CD4-positive, alpha-beta T cell treated with Interleukin-4 for 4 hours (primary cell): ENCODE measurements around the gene PPM1L.

Source experiments
- DNase-seq: peaks from one replicate; pipeline ENCODE4 v3.0.0-alpha.2; 2020

PPM1L gene

DNA sequence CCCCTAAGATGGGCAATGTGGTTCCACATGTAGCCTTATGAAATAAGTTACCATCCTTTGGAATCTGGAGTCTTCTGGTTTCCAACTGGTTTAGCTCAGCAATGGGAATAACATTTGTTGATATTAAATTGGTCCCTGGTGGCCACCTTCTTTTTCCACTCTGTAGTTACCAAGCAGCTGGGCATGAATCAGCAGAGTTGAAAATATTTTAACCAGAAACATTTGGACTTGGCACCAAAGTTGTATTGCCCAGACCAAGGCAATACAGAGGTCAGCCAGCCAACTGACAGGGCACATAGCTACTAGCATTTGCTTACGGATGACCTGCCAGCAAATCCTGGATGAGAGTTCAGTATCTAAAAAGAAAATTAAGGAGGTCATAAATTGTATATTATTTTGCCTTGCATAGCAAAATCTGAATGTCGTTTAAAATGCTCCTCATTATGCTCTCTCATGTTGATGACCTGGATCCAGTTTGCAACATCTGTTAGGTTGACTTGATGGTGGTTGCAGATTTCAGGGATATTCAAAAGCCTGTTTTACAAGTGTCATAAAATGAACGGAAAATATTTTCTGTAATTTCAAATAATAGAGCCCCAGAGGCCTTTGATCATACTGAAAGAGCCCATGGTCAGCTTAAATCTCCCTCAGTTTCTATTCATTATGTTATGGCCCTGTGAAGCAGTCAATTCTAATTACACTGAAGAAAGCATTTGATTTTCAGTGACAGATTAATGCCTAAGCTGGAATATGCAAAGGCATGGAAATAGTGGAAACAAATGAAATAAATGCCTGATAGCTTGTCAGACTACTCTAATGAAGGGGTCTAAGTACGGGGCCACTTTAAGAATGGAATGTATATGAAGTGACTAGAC, 54.6 kb downstream of the PPM1L start:
- no peak for DNase-seq

DNA sequence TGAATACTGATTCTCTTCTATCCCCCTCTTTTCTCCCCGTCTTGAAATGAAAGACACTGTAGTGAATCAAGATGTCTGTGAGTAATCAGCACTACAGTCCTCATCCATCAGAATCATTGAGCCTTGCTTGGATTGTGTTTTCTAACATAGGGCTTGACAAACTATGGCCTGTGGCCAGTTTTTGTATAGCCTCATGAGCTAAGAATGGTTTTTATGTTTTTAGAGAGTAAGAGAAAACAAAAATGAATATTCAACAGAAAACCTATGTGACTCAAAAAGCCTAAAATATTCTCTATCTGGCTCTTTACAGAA, 55.2 kb downstream of the PPM1L start:
- no peak for DNase-seq

DNA sequence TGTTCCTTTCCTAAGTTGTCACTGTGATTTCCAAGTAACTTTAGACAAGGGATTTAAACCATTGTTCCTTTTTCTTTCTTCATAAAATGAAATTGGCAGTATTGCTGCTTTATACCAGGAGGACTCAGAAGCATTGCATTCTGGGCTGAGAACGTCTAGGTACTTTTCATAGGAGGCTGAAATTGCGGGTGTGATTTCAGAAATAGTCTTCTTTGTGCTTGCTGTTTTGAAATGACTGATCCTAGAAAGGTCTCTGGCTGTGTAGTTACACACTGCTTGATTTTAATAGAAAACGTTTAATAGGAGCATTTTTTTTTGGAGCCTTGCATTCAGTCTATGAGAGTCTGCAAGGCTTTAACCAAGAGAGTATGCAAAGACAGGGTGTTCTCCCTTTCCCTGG, 56.3 kb downstream of the PPM1L start:
- DNase-seq, result no peak

DNA sequence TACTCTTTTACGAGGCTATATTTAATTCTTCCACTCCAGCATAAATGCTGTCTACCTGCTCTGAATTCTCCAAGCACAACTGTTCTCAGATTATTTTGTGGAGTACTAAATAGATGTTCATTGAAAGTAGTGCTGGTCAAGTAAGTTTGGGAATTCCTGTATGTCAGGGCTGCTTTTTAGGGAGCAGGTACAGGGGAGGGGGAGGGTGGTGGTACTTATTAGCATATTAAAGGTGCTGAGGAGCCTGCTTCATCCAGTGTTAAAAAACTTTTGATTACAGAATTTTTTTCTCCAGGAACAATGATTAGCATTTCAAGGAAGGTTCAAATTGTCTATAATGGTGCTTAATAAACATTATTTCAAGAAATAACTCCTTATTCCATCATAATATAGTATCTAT, 59.2 kb downstream of the PPM1L start:
- DNase-seq, result no peak

DNA sequence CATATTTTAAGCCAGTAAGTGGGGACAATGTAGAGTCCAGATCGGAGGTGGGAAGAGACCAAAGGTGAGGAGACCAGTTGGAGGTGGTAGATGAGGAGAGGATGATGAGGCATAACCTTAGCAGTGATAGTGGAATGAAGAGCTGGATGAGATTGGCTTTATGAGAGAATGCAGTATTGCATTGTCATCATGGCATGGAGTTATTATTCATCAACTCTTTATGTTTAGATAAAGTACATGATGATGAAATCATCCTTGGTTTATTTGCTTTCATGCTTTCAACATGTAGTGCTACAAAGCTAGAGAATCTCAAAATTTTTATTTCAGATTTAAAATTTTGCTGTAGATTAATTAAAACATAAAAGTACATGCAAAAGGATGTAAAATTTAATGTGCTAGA, 64.0 kb downstream of the PPM1L start:
- DNase-seq, result no peak

DNA sequence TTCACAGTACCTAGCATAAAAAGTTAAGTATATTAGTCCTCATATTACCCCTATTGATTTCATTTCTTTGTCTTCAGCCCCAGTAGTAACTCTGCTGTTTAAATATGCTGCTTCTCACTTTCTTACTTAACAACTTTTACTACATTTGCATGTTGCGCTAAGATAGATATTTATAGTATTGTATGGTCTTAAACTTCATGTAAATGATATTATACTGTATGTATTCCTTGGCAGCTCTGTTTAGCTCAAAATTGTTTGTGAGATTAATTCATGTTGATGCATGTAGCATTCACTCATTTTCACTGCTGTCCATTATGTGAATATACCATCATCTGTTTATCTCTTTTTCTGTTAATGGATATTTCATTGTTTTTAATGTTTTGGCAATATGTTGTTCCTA, 64.4 kb downstream of the PPM1L start:
- DNase-seq, result no peak

DNA sequence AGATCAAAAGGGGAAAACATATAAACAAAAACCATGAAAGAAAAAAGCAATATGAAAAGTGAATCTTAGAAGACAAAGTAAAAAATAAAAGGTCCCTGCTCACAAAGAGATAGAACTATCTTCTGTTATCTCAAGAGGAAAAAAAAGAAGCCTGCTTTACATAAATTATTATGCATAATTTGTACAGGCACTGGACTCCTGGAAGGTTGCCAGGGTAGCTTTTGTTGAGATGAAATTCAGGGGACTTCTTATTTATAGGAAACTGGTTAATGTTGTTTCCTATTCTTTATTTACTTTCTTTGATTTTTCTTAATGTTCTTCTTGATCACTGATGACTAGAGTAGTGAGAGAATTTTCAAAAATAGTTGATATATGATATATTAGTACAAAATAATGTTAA, 66.9 kb downstream of the PPM1L start:
- no peak for DNase-seq

DNA sequence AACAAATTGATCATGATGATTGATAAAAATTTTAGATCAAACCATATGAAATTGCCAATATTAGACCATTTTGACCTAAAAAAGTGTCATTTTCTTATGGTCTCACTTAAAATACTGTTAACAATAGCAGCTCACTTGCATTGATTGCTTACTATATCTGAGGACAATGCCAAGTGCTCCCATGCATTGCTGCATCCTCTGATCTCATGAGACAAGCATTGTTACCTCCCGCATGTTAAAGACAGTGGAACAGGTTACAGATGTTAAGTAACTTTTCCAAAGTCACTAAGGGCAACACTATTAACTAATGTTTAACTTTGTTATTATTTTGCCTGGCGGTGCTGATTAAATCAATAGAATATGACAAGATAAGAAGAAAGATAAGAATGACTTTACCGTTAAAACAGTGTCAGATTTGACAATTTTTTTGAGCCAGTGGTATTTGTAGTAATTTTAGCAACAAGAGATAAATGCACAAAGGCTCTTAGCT, 69.3 kb downstream of the PPM1L start:
- no peak for DNase-seq

DNA sequence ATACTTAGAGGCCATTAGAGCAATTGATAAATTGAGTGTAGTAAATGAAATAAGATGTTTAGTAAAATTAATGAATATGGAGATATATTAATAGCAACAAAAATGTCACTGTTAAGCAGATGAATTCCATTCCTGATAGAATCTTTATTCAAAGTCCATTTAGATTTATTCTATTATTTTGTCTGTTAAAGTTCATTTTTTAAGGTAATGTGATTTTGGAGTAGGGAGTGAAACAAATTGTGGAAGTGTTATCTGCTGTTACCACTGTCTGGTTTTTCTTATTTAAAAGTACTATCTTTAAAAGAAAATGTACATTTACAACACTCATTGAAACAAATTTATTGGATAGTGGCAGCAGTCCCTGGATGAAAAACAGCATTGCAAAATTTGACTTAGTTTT, 70.4 kb downstream of the PPM1L start:
- DNase-seq, result no peak

DNA sequence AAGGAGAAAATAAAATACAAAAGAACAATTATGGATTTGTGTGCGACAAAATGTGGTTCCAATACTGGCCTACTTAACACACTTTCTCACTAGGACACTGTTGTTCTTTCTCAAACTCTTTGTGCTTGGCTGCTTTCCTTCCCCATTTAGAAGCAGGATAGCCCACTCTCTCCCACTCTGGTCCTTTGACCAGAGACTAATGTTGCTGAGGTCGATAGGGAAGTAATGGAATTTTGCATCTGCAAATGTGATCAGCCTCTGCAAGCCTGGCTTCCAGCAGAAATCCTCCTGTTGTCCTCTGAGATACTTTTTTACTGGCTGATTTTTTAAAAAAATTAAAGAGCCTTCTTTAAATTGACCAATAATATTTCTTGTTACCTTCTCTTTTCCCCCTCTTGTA, 71.0 kb downstream of the PPM1L start:
- no peak for DNase-seq

DNA sequence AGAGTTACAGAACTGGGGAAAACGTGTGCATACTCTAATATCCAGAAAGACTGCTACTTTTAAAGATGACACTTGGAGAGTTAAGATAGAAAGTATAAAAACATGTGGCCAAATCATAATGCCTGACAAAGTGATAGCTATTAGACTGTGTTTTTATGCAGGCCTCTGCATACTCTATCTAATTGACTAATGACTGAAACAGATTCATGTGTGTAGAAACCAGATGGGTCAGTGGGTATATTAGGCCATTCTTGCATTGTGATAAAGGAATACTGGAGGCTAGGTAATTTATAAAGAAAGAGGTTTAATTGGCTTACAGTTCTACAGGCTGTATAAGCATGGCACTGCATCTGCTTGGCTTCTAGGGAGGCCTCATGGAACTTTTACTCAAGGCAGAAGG, 71.5 kb downstream of the PPM1L start:
- no peak for DNase-seq

DNA sequence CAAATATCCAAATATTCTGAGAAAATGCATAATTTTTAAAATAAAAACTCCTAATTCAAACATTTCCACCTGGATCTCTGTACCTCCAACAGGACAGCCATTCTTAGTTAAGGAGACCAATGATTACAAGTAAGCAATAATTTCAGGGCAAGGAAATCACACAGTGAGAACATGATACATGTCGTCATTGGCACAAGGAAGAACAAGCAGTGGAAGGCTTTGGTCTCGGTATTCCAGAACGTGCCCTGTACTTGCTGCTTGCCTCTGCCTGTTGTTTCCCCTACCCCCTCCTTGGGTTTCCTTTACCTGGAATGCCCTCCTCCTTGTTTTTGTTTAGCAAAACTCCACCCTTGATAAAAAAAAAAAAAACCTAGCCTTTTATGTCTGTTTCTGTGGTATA, 72.8 kb downstream of the PPM1L start:
- DNase-seq, result no peak

DNA sequence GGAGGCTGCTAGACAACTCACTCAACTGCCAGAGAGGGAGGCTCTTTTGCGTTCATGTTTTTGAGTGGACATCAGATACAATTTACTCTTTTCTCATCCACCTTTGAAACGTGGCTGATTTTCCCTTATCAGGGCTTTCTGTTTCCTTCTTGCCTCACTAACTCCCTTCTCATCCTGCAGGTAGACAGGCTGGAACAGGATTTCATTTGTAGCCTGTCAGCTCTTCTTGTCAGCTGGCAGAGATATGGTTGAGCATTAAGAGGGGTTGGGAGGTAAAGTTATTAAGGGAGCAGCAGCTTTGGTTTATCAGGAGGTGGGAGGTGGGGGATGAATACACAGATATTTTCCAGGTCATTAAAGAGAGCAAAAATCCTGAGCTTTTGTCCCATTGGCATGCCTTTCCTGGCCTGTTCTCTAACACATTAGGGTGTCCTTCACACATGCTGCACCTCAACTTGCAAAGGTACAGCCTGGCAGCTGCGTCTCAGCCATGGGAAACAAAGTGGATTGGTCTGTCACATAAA, 73.5 kb downstream of the PPM1L start:
- DNase-seq, result no peak

DNA sequence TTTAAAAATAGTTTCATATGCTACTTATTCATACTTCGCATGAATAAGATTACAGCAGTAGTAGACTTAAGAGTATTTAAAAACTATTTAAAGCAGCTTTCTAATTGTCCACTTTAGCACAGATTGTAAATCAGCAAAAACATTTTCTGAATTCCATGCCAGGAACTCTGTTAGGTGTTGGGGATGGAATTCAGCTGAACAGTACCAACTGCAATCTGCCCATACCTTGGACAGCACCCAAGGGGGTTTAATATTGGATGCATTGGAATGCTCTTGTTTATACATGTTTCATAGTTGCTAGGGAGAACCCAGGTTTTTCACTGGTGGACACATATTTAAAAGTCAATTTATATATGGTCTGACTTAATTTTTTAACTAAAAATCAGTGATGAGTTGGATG, 74.8 kb downstream of the PPM1L start:
- no peak for DNase-seq

DNA sequence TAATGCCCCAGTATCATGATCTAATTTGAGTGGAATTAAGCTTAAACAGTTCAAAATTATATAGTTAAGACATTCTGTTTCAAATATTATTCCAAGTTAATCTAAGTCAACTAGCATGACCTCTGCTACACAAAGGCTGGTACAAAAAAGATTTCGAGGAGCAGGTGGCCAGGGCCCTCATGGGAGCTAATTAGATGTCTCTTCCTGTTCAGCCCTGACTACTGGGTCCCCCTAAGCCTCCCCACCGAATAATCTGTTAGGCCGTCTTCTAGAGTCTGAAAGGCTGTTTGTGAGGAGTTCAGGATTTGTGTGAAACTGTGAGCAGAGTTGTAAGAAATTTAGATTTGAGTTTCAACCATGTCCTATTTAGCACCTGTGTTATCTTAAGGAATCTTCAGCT, 75.4 kb downstream of the PPM1L start:
- DNase-seq, result no peak

DNA sequence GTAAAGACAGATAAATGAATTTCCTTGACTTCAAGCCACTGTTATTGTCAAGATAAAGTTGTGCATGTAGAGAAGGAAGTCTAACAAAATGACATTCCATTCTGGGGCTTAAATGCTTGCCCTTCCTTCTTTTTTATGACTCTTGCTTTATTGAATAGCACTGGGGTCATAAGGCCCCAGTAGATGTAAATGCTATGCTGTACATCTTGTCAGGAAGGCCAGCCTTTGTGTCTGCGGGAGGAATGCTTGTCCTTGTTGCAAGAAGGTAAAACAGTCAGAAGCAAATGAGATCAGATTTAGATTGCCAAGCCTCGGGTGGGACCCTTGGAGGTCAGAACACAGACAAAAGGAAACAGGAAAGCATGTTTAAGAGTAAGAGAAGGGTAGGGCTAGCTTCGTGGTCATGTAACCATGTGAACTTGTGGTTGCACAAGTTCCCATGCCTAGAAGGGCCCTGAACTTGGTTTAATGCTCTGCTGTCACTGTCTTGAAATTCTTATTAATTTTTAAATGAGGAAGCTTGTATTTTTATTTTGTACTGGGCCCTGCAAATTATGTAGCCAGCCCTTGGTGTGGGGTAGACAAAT, 81.5 kb downstream of the PPM1L start:
- peak; percentile 1 for DNase-seq

DNA sequence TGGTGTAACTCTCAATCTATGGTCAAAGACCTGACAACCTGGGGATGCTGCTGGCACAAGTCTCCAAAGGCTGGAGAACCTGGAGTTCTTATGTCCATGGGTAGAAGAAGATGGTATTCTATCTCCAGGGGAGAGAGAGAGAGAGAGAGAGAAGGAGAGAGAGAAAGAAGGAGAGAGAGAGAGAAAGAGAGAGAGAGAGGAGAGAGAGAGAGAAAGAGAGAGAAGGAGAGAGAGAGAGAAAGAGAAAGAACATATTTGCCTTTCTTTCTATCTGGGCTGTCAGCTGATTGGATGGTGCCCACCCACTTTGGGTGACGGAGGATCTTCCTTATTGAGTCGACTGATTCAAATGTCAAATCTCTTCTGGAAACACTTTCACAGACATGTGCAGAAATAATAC, 84.6 kb downstream of the PPM1L start:
- DNase-seq, result no peak

DNA sequence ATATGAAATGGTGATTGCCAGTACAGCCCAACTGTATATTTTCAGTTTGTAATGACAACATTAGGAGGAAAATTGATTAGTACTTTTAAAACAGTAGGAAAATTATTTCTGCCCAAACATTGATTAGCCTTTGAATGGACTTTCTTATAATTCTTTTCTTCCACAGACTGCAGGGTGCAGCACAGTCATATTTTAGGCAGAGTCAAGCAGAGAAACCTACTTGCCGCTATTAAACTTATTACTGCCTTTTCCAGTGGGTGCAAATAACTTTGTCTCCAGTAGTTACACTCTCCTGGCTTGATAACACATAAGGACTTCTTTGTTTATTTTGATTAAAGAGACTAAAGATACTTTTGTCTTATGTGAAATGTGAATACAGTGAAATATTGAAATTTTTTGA, 85.4 kb downstream of the PPM1L start:
- no peak for DNase-seq

DNA sequence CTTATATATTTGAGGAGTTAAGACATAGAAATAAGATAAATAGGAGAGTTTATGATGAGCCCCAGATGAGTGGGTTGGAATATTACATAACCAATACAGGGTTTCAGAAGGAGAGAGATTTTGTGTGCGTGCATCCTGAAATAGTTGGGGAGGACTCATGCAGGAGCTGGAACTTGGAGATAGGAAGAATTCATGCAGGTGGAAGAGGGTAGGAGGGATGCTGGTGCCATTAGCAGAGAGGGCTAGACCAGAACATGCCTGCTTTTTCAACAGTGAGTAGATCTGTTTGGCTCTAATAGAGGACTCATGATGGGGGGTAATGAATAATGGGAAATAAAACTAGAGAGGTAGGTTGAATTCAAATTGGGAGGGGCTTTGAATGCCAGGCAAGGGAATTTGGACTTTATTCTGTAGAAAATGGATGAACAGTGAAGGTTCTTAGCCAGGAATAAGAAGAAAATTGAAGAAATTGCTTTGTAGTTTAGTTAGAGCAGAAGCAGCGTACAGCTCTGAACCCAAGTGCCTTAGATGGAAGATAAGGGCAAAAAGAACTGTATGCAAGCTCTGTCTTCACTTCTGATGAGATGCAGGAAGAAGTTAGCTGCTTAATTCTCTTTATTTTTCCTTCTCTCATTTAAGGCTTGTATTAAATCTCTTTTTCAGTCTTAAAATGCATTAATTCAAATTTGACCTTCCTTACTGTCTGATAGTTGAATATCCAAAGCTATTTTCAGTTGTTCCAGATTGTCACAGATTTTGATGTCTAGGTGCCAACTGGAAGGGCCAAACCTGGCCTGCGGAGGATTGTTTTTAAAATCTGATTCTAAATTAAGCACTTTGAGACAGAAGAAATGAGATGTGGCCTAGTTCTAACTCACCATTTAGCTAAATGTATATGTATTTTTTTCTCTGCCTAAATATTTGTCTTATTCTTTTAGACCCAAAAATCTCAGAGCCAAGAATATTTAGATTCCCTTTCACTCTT, 86.3 kb downstream of the PPM1L start:
- no peak for DNase-seq

DNA sequence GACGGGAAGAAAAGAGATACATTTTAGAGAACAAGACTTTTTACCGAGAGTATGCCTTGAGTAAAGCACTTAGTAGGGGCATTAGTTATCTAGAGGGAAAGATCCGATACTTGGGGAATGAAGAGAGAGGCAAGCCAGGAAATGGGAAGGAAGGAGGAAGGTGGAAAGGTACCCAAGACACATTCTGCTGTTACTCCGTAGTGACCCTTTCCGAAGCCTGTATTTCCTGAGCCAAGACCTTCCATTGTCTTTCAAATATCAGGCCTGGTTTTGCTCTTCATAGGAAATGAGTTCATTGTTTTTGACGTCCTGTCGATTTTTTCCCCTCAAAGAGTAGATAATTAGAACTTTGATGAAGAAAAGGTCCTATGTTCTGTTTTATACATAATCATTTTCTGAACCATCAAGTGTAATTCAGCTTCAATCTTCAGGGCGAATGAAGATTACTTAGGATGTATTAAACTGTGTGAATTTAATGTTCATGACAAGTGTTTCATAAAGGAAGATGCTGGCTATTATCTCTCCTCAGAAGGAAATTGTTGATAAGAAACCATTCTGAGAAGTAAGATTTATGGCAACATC, 95.7 kb downstream of the PPM1L start:
- no peak for DNase-seq

DNA sequence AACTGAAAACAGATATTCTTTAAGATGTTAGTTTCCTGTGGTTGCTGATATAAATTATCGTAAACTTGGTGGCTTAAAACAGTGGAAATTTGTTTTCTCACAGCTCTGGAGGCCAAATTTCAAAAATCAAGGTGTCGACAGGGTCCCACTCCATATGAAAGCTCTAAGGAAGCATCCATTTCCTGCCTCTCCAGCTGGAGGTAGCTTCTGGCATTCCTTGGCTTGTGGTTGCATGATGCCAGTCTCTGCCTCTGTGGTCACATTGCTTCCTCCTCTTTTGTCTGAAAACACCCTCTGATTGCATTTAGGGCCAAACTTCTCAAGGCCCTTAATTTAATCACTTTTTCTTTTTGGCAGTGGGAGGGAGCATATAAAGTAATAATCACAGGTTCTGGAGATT, 96.8 kb downstream of the PPM1L start:
- no peak for DNase-seq

DNA sequence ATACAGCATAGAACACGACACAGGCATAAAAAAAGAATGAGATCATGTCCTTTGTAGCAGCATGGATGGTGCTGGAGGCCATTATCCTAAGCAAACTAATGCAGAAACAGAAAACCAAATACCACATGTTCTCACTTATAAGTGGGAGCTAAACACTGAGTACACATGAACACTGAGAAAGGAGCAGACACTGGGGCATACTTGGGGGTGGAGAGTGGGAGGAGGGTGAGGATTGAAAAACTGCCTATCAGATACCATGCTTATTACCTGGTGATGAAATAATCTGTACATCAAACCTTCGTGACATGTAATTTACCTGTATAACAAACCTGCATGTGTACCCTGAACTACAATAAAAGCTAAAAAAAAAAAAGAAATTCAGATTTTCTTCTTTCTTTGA, 100.4 kb downstream of the PPM1L start:
- no peak for DNase-seq
